CD14-positive monocyte (primary cell): ENCODE results near the gene GZMB. TPM values are rescaled to one million over a fixed set of nuclear protein-coding genes. Genes with fewer than 3 reads are reported as not detected.

Experiments used
- DNase-seq, 3 donors: peaks; one replicate each; pipeline ENCODE4 v3.0.0-alpha.2; 2011 to 2022
- H2AFZ ChIP-seq: 2 replicates; pipeline ENCODE4 v1.6.0; 2012; ENCODE audit warnings: mild to moderate bottlenecking, low read depth, low read length, inconsistent platforms; ENCODE audit not compliant: insufficient read depth, poor library complexity, severe bottlenecking
- H3K27ac ChIP-seq, 2 donors: 1 replicate in 1 of 2; 2 replicates in 1 of 2; pipeline ENCODE4 v1.5.1; 2012 to 2013; ENCODE audit warnings: low read length in 2 of 2, control low read depth in 1 of 2, inconsistent platforms in 1 of 2, low read depth in 1 of 2, mild to moderate bottlenecking in 1 of 2
- H3K27me3 ChIP-seq, 2 donors: one replicate each; pipeline versions ENCODE4 v1.6.0 to v1.6.1; 2011 to 2013; ENCODE audit warnings: low read length in 2 of 2; ENCODE audit not compliant: control insufficient read depth in 2 of 2, insufficient read depth in 2 of 2
- H3K36me3 ChIP-seq, 2 donors: replicated peaks in 1 of 2; 1 replicate in 1 of 2; 2 replicates in 1 of 2; pipeline versions ENCODE4 v1.5.1 to v1.6.1; 2012 to 2013; ENCODE audit warnings: low read length in 2 of 2, control low read depth in 1 of 2, inconsistent platforms in 1 of 2, mild to moderate bottlenecking in 1 of 2; ENCODE audit not compliant: insufficient read depth in 2 of 2, control insufficient read depth in 1 of 2
- H3K4me1 ChIP-seq, 2 donors: 1 replicate in 1 of 2; 2 replicates in 1 of 2; pipeline versions ENCODE4 v1.5.1 to v1.6.1; 2012 to 2013; ENCODE audit warnings: low read length in 2 of 2, control low read depth in 1 of 2, inconsistent platforms in 1 of 2, mild to moderate bottlenecking in 1 of 2, moderate library complexity in 1 of 2; ENCODE audit not compliant: insufficient read depth in 2 of 2, control insufficient read depth in 1 of 2
- H3K4me2 ChIP-seq: replicated peaks from 2 replicates; pipeline ENCODE3; 2012; ENCODE audit warnings: low read length, moderate library complexity, mild to moderate bottlenecking; ENCODE audit not compliant: poor library complexity, severe bottlenecking; ENCODE audit errors: extremely low read depth
- H3K4me3 ChIP-seq, 3 experiments: fragments of 200-600 bp in 1 of 3; sonication (generic) in 1 of 3; replicated peaks in 1 of 3; 1 replicate in 2 of 3; 2 replicates in 1 of 3; pipeline ENCODE4 v1.5.1; 2011 to 2013; ENCODE audit warnings: low read length in 3 of 3, mild to moderate bottlenecking in 3 of 3, control low read depth in 2 of 3, low read depth in 2 of 3, inconsistent platforms in 1 of 3, moderate library complexity in 1 of 3
- H3K79me2 ChIP-seq: 2 replicates; pipeline ENCODE4 v1.6.0; 2012; ENCODE audit warnings: mild to moderate bottlenecking, control low read depth, inconsistent platforms, low read length, moderate library complexity; ENCODE audit not compliant: insufficient read depth
- H3K9ac ChIP-seq: 2 replicates; pipeline ENCODE4 v1.6.0; 2017; ENCODE audit warnings: low read length, mild to moderate bottlenecking; ENCODE audit not compliant: insufficient read depth, poor library complexity, severe bottlenecking
- H3K9me3 ChIP-seq, 2 donors: replicated peaks in 1 of 2; 1 replicate in 1 of 2; 2 replicates in 1 of 2; pipeline versions ENCODE4 v1.5.1 to v1.6.1; 2012 to 2013; ENCODE audit warnings: low read length in 2 of 2, control low read depth in 1 of 2; ENCODE audit not compliant: control insufficient read depth in 1 of 2, insufficient read depth in 1 of 2
- H4K20me1 ChIP-seq: 2 replicates; pipeline ENCODE4 v1.6.0; 2012; ENCODE audit warnings: mild to moderate bottlenecking, low read length, control low read depth, moderate library complexity; ENCODE audit not compliant: insufficient read depth
- H3K27ac Mint-ChIP-seq, 7 donors: one replicate each; pipeline ENCODE4 v1.8.0; 2020; ENCODE audit warnings: mild to moderate bottlenecking in 7 of 7, mixed read lengths in 7 of 7, moderate library complexity in 6 of 7, inconsistent platforms in 2 of 7
- H3K27me3 Mint-ChIP-seq, 3 donors: one replicate each; pipeline ENCODE4 v1.8.0; 2021 to 2022; ENCODE audit warnings: low read depth in 3 of 3, mild to moderate bottlenecking in 3 of 3, mixed read lengths in 3 of 3, moderate library complexity in 3 of 3, inconsistent platforms in 1 of 3
- H3K36me3 Mint-ChIP-seq, 2 donors: one replicate each; pipeline ENCODE4 v1.8.0; 2020; ENCODE audit warnings: mixed read lengths in 2 of 2, inconsistent platforms in 1 of 2, mild to moderate bottlenecking in 1 of 2
- H3K4me1 Mint-ChIP-seq: one replicate; pipeline ENCODE4 v1.8.0; 2020; ENCODE audit warnings: mild to moderate bottlenecking, mixed read lengths
- H3K4me3 Mint-ChIP-seq, 2 donors: one replicate each; pipeline ENCODE4 v1.8.0; 2020; ENCODE audit warnings: mild to moderate bottlenecking in 2 of 2, mixed read lengths in 2 of 2, moderate library complexity in 1 of 2
- H3K9me3 Mint-ChIP-seq, 7 donors: one replicate each; pipeline ENCODE4 v1.8.0; 2020 to 2022; ENCODE audit warnings: mixed read lengths in 7 of 7, mild to moderate bottlenecking in 6 of 7, moderate library complexity in 6 of 7, inconsistent platforms in 2 of 7
- WGBS: methylation state at CpG from one replicate; pipeline ENCODE4 v1.1.5; 2013; ENCODE audit warnings: missing lambda C conversion rate; ENCODE audit not compliant: insufficient coverage; 5-methylcytosine and 5-hydroxymethylcytosine counted together
- intact Hi-C, 2 donors: fragments of 100-400 bp; cut with micrococcal nuclease; formaldehyde crosslinking; loops; one replicate each; pipeline versions ENCODE4 v1.15.0 to v1.15.1; 2023
- polyA plus RNA-seq, 3 donors: library from polyadenylated mRNA; depleted of rRNA in 1 of 3; unstranded in 2 of 3; stranded (reverse) in 1 of 3; fragments of 300-500 nt in 2 of 3; fragments of >200 nt in 1 of 3; fragmentation: Illumina TruSeq in 2 of 3; gene quantifications; 1 replicate in 2 of 3; 2 replicates in 1 of 3; pipeline ENCODE4 v1.2.3, GENCODE V29; 2012 to 2021
- TF ChIP-seq, protein P1 (sequence below): fragments of 200-600 bp; IDR thresholded peaks from one replicate; pipeline ENCODE4 v1.8.0; 2022; ENCODE audit warnings: antibody characterized with exemption, mild to moderate bottlenecking

GZMB gene
- polyA plus RNA-seq, 3 donors: 1.0 to 1.3 TPM; not detected in 1

DNA sequence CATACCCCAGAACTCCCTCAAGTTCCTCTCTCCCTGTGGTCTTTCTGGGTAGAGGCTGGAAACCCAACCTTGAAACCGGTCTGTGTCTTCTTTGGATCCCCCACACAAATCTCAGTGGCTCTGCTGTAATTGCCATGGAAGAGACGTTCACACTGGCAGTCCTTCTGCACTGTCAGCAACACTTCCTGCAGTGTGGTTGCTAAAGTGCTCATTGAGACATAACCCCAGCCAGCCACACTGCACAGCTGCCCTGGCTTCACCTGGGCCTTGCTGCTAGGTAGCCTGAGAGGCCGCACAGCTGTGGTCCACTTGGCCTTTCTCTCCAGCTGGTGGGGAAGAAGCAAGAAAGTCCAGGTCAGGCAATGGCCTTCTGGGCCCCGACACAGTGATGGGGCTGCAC lies 26.9 kb downstream of the GZMB start:
- Mint-ChIP-seq H3K36me3 (no peaks in the 10 kb centered on the region), H3K4me3 (peak overlapping the region; percentile 1 to 62), H3K27me3 (peaks cover 0 to 4% (median 0%) of the 10 kb centered on the region in 3 donors), H3K9me3 (peaks cover 0 to 6% (median 1%) of the 10 kb centered on the region in 7 donors), H3K4me1 (peaks cover 34% of the 10 kb centered on the region), H3K27ac (peak overlapping the region in 3 of 7 donors; percentile 44 to 70 (median 69))
- TF ChIP-seq, protein P1, sequence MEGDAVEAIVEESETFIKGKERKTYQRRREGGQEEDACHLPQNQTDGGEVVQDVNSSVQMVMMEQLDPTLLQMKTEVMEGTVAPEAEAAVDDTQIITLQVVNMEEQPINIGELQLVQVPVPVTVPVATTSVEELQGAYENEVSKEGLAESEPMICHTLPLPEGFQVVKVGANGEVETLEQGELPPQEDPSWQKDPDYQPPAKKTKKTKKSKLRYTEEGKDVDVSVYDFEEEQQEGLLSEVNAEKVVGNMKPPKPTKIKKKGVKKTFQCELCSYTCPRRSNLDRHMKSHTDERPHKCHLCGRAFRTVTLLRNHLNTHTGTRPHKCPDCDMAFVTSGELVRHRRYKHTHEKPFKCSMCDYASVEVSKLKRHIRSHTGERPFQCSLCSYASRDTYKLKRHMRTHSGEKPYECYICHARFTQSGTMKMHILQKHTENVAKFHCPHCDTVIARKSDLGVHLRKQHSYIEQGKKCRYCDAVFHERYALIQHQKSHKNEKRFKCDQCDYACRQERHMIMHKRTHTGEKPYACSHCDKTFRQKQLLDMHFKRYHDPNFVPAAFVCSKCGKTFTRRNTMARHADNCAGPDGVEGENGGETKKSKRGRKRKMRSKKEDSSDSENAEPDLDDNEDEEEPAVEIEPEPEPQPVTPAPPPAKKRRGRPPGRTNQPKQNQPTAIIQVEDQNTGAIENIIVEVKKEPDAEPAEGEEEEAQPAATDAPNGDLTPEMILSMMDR: no peak
- Histone ChIP-seq H3K79me2 (no peaks in the 10 kb centered on the region), H3K9me3 (no peaks in the 10 kb centered on the region), H3K9ac (peak overlapping the region; percentile 21), H3K27ac (no peak overlapping the region), H3K4me1 (peaks cover 24 to 28% of the 10 kb centered on the region in 2 donors), H3K27me3 (no peaks in the 10 kb centered on the region), H3K36me3 (no peaks in the 10 kb centered on the region), H4K20me1 (no peaks in the 10 kb centered on the region), H3K4me2 (no peak overlapping the region), H3K4me3 (no peak overlapping the region), H2AFZ (peak overlapping the region; percentile 46)
- DNase-seq: no peak
- intact Hi-C loops: no loop called here
- 7% methylated on average over 3 of the region's 4 CpGs for WGBS

DNA sequence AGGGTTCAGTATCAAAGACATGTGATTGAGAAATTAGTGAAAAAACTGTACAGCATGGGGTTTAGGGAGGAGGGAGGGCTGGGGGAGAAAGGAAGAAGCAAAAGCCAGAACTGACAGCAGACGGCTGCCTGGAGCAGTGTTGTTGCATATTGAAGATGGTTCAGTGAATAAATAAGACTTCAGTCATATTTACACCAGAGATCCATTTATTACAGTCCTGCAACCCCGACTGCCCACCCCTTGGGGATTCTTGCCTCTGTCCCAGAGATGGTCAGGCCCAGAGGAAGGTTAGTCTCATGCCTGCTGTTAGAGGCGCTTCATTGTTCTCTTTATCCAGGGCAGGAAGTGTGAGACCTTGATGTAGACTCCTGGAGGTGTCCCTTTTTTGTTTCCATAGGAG lies 27.7 kb downstream of the GZMB start:
- peak overlapping the region; percentile 46 for H2AFZ ChIP-seq
- H3K4me3 ChIP-seq: no peak overlapping the region
- no peak for DNase-seq
- no peaks in the 10 kb centered on the region for H4K20me1 ChIP-seq
- H3K36me3 Mint-ChIP-seq: no peaks in the 10 kb centered on the region
- peaks cover 33% of the 10 kb centered on the region for H3K4me1 Mint-ChIP-seq
- peaks cover 0 to 4% (median 0%) of the 10 kb centered on the region in 3 donors for H3K27me3 Mint-ChIP-seq
- intact Hi-C loops: no loop called here
- TF ChIP-seq, protein P1: no peak
- H3K79me2 ChIP-seq: no peaks in the 10 kb centered on the region
- H3K9me3 Mint-ChIP-seq: peaks cover 0 to 6% (median 0%) of the 10 kb centered on the region in 7 donors
- no peaks in the 10 kb centered on the region for H3K36me3 ChIP-seq
- no peak overlapping the region for H3K4me3 Mint-ChIP-seq
- no peak overlapping the region for H3K9ac ChIP-seq
- no peak overlapping the region for H3K4me2 ChIP-seq
- H3K4me1 ChIP-seq: peaks cover 24 to 28% of the 10 kb centered on the region in 2 donors
- H3K27ac ChIP-seq: no peak overlapping the region
- 86% methylated on average over 2 of the region's 3 CpGs for WGBS
- H3K27ac Mint-ChIP-seq: no peak overlapping the region
- H3K27me3 ChIP-seq: no peaks in the 10 kb centered on the region
- no peaks in the 10 kb centered on the region for H3K9me3 ChIP-seq
